IMR-90 (cell line): ENCODE data around the gene PODXL. TPM values are rescaled to one million over a fixed set of nuclear protein-coding genes. Genes with fewer than 3 reads are reported as not detected.

Experiments used
- ATAC-seq: fragments of 200-7000 bp; cut with Tn5 transposase; 2 replicates; pipeline ENCODE4 v1.9.1; 2020; ENCODE audit warnings: low read depth, mild to moderate bottlenecking, moderate library complexity
- BruUV-seq: library from RNA; stranded (reverse); fragments of 400-500 nt; replicated peaks from 2 replicates; lab custom pipeline; 2021; lab: Mats Ljungman, UMichigan
- CTCF ChIA-PET: fragments of 300-600 bp; formaldehyde crosslinking; extraction: SDS; loops from one replicate; lab custom pipeline; 2021; ENCODE audit warnings: antibody characterized with exemption; lab: Yijun Ruan, JAX
- POLR2A ChIA-PET: fragments of 300-600 bp; sonication (Branson Sonifier 250); formaldehyde crosslinking; loops from one replicate; lab custom pipeline; 2022; ENCODE audit warnings: antibody characterized with exemption; ENCODE audit not compliant: unreplicated experiment; lab: Charles Lee
- DNase-seq: peaks from one replicate; pipeline ENCODE4 v3.0.0; 2013
- H2AFZ ChIP-seq: replicated peaks from 2 replicates; pipeline ENCODE3; 2013; ENCODE audit warnings: low read length, mild to moderate bottlenecking; ENCODE audit not compliant: poor library complexity
- H2AK5ac ChIP-seq: 2 replicates; pipeline ENCODE4 v1.6.1; 2013; ENCODE audit warnings: low read depth, low read length, inconsistent platforms
- H2AK9ac ChIP-seq: replicated peaks from 2 replicates; pipeline ENCODE3; 2013; ENCODE audit warnings: mild to moderate bottlenecking, low read depth, low read length, moderate library complexity; ENCODE audit not compliant: poor library complexity
- H2BK120ac ChIP-seq: 2 replicates; pipeline ENCODE4 v1.6.1; 2013; ENCODE audit warnings: low read depth, low read length, inconsistent platforms
- H2BK15ac ChIP-seq: 3 replicates; pipeline ENCODE4 v1.6.1; 2013; ENCODE audit warnings: low read depth, low read length, inconsistent platforms
- H2BK20ac ChIP-seq: 2 replicates; pipeline ENCODE4 v1.6.1; 2013; ENCODE audit warnings: low read depth, mild to moderate bottlenecking, inconsistent platforms, low read length, moderate library complexity
- H2BK5ac ChIP-seq: 2 replicates; pipeline ENCODE4 v1.6.1; 2013; ENCODE audit warnings: mild to moderate bottlenecking, low read depth, low read length, inconsistent platforms; ENCODE audit not compliant: poor library complexity, severe bottlenecking
- H3K14ac ChIP-seq: replicated peaks from 2 replicates; pipeline ENCODE4 v1.6.1; 2013; ENCODE audit warnings: low read depth, low read length, inconsistent platforms
- H3K18ac ChIP-seq: 2 replicates; pipeline ENCODE4 v1.6.1; 2013; ENCODE audit warnings: low read depth, low read length, control low read depth
- H3K23ac ChIP-seq: 2 replicates; pipeline ENCODE4 v1.6.1; 2013; ENCODE audit warnings: low read depth, low read length, inconsistent platforms
- H3K27ac ChIP-seq: 2 replicates; pipeline ENCODE4 v1.5.1; 2013; ENCODE audit warnings: mild to moderate bottlenecking, control low read depth, low read length; ENCODE audit not compliant: insufficient read depth
- H3K27me3 ChIP-seq: 2 replicates; pipeline ENCODE4 v1.6.1; 2013; ENCODE audit warnings: low read length; ENCODE audit not compliant: control insufficient read depth, insufficient read depth
- H3K36me3 ChIP-seq: 2 replicates; pipeline ENCODE4 v1.6.1; 2013; ENCODE audit warnings: low read length, mixed read lengths; ENCODE audit not compliant: control insufficient read depth, insufficient read depth
- H3K4ac ChIP-seq: 2 replicates; pipeline ENCODE4 v1.6.1; 2013; ENCODE audit warnings: low read depth, low read length, inconsistent platforms
- H3K4me1 ChIP-seq: 2 replicates; pipeline ENCODE4 v1.6.1; 2013; ENCODE audit warnings: low read length, mixed read lengths; ENCODE audit not compliant: control insufficient read depth, insufficient read depth
- H3K4me2 ChIP-seq: 2 replicates; pipeline ENCODE4 v1.6.1; 2013; ENCODE audit warnings: low read depth, mild to moderate bottlenecking, control low read depth, low read length, moderate library complexity
- H3K4me3 ChIP-seq: 2 replicates; pipeline ENCODE4 v1.5.1; 2013; ENCODE audit warnings: low read depth, mild to moderate bottlenecking, control low read depth, low read length, moderate library complexity; ENCODE audit not compliant: insufficient read depth
- H3K56ac ChIP-seq: 2 replicates; pipeline ENCODE4 v1.6.1; 2013; ENCODE audit warnings: low read length, inconsistent platforms; ENCODE audit not compliant: insufficient read depth; ENCODE audit errors: extremely low read depth
- H3K79me1 ChIP-seq, 2 experiments: 2 replicates each; pipeline ENCODE4 v1.6.1; 2013; ENCODE audit warnings: low read length in 2 of 2, inconsistent platforms in 1 of 2, low read depth in 1 of 2
- H3K9ac ChIP-seq: 2 replicates; pipeline ENCODE4 v1.6.1; 2013; ENCODE audit warnings: low read depth, low read length, control low read depth
- H3K9me1 ChIP-seq: 2 replicates; pipeline ENCODE4 v1.6.1; 2013; ENCODE audit warnings: low read length, inconsistent platforms; ENCODE audit not compliant: insufficient read depth
- H3K9me3 ChIP-seq: 2 replicates; pipeline ENCODE4 v1.6.1; 2013; ENCODE audit warnings: low read length; ENCODE audit not compliant: control insufficient read depth, insufficient read depth
- H4K20me1 ChIP-seq: 2 replicates; pipeline ENCODE4 v1.6.1; 2013; ENCODE audit warnings: low read length, inconsistent platforms; ENCODE audit not compliant: insufficient read depth
- H4K5ac ChIP-seq: 2 replicates; pipeline ENCODE4 v1.6.1; 2013; ENCODE audit warnings: mild to moderate bottlenecking, low read depth, low read length, control low read depth
- H4K8ac ChIP-seq, 2 experiments: 2 replicates each; pipeline ENCODE4 v1.6.1; 2013; ENCODE audit warnings: low read depth in 2 of 2, low read length in 2 of 2, control low read depth in 1 of 2, inconsistent platforms in 1 of 2
- H4K91ac ChIP-seq: 2 replicates; pipeline ENCODE4 v1.6.1; 2013; ENCODE audit warnings: low read depth, low read length, inconsistent platforms; ENCODE audit not compliant: insufficient read depth
- BHLHE40 ChIP-seq: fragments of 150-350 bp; IDR thresholded peaks from 2 replicates; pipeline ENCODE4 v1.6.1; 2016; ENCODE audit warnings: mild to moderate bottlenecking, low read depth, low read length
- CEBPB ChIP-seq: IDR thresholded peaks from 2 replicates; pipeline ENCODE4 v1.6.1; 2012; ENCODE audit warnings: low read depth, low read length, improper control_type of control experiment
- CHD1 ChIP-seq: IDR thresholded peaks from 2 replicates; pipeline ENCODE4 v1.6.1; 2012; ENCODE audit warnings: low read depth, low read length, improper control_type of control experiment
- FOS ChIP-seq: fragments of 150-350 bp; IDR thresholded peaks from 2 replicates; pipeline ENCODE4 v1.6.1; 2016; ENCODE audit warnings: low read depth, low read length
- MAFK ChIP-seq: IDR thresholded peaks from 2 replicates; pipeline ENCODE4 v1.6.1; 2012; ENCODE audit warnings: low read depth, low read length, improper control_type of control experiment
- MAZ ChIP-seq: IDR thresholded peaks from 2 replicates; pipeline ENCODE4 v1.6.1; 2012; ENCODE audit warnings: low read depth, mild to moderate bottlenecking, low read length, improper control_type of control experiment, moderate library complexity, borderline replicate concordance
- MXI1 ChIP-seq: IDR thresholded peaks from 2 replicates; pipeline ENCODE4 v1.6.1; 2012; ENCODE audit warnings: low read depth, mild to moderate bottlenecking, low read length, moderate library complexity, borderline replicate concordance
- POLR2A ChIP-seq: IDR thresholded peaks from 2 replicates; pipeline ENCODE4 v1.6.1; 2012; ENCODE audit warnings: mild to moderate bottlenecking, low read depth, low read length
- RAD21 ChIP-seq: IDR thresholded peaks from 2 replicates; pipeline ENCODE4 v1.6.1; 2012; ENCODE audit warnings: low read length, improper control_type of control experiment
- RCOR1 ChIP-seq: IDR thresholded peaks from 2 replicates; pipeline ENCODE4 v1.6.1; 2012; ENCODE audit warnings: mild to moderate bottlenecking, low read length, improper control_type of control experiment; ENCODE audit not compliant: insufficient replicate concordance
- RFX5 ChIP-seq: IDR thresholded peaks from 2 replicates; pipeline ENCODE4 v1.8.0; 2012; ENCODE audit warnings: low read depth, mild to moderate bottlenecking, low read length, moderate library complexity
- SMC3 ChIP-seq: fragments of 150-350 bp; IDR thresholded peaks from 2 replicates; pipeline ENCODE4 v1.6.1; 2016; ENCODE audit warnings: low read depth, mild to moderate bottlenecking, antibody characterized with exemption, low read length, moderate library complexity
- WGBS, 2 experiments: methylation state at CpG; one replicate each; pipeline versions ENCODE4 v1.1.5 to v1.1.7; 2013; ENCODE audit warnings: missing lambda C conversion rate in 2 of 2; ENCODE audit not compliant: insufficient read length in 1 of 2; ENCODE audit errors: extremely low coverage in 2 of 2; 5-methylcytosine and 5-hydroxymethylcytosine counted together
- dilution Hi-C: fragments of 300-500 bp; cut with HindIII; formaldehyde crosslinking; loops from one replicate; pipeline ENCODE4 v1.14.3; 2018; ENCODE audit warnings: low sequenced_read_pairs; ENCODE audit not compliant: unreplicated experiment
- in situ Hi-C: fragments of 300-500 bp; cut with MboI; formaldehyde crosslinking; loops from 3 replicates; pipeline ENCODE4 v1.14.3; 2019; ENCODE audit warnings: low sequenced_read_pairs, inconsistent platforms, mixed read lengths
- intact Hi-C: fragments of 100-400 bp; cut with micrococcal nuclease; formaldehyde crosslinking; loops from 2 replicates; pipeline ENCODE4 v1.10.0; 2022
- polyA plus RNA-seq, 3 experiments: library from polyadenylated mRNA; depleted of rRNA; stranded (reverse); fragments of >200 nt; gene quantifications; 2 replicates each; pipeline ENCODE4 v1.2.3, GENCODE V29; 2012; ENCODE audit warnings: low replicate concordance in 1 of 3
- total RNA-seq: library from RNA; depleted of rRNA; stranded (reverse); fragments of >200 nt; gene quantifications from 2 replicates; pipeline ENCODE4 v1.2.3, GENCODE V29; 2012
- TF ChIP-seq, protein P1 (sequence below): fragments of 150-350 bp; IDR thresholded peaks from 2 replicates; pipeline ENCODE4 v1.6.1; 2017; ENCODE audit warnings: mild to moderate bottlenecking, antibody characterized with exemption, low read length, low read depth
- TF ChIP-seq, protein P2 (sequence below): conservative IDR thresholded peaks from 2 replicates; pipeline ENCODE4 v1.5.1; 2012; ENCODE audit warnings: mild to moderate bottlenecking, low read depth, low read length, improper control_type of control experiment

Gene PODXL
- total and polyA plus RNA-seq, 2 of the 4 experiments (the other 2 are of a cell fraction) = 1.3 to 3.8 TPM

DNA sequence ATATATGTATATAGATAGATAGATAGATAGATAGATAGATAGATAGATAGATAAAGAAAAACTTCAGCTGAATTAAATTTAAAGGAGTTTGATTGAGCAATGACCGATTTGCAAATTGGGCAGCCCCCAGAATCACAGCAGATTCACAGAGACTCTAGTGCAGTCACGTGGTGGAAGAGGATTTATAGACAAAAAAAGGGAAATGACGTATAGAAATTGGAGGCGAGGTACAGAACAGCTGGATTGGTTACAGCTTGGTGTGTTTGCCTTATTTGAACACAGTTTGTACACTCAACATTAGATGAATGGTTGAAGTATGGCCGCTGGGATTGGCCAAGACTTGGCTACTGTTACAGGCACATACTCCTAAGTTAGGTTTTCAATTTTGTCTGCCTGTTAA lies 8.2 kb upstream of the PODXL start:
- POLR2A ChIA-PET = no interaction called here
- H2AK9ac ChIP-seq = no peak overlapping the region
- no peak overlapping the region for H4K8ac ChIP-seq
- intact Hi-C loops = no loop called here
- H3K56ac ChIP-seq = no peak overlapping the region
- dilution Hi-C loops = no loop called here
- H3K14ac ChIP-seq = no peak overlapping the region
- no peak overlapping the region for H3K23ac ChIP-seq
- BruUV-seq = no TSS peak
- no peak overlapping the region for H3K18ac ChIP-seq
- no peaks in the 10 kb centered on the region for H3K9me1 ChIP-seq
- no peak for TF ChIP-seq CEBPB
- TF ChIP-seq MAZ = no peak
- TF ChIP-seq POLR2A = no peak
- TF ChIP-seq, protein P1, sequence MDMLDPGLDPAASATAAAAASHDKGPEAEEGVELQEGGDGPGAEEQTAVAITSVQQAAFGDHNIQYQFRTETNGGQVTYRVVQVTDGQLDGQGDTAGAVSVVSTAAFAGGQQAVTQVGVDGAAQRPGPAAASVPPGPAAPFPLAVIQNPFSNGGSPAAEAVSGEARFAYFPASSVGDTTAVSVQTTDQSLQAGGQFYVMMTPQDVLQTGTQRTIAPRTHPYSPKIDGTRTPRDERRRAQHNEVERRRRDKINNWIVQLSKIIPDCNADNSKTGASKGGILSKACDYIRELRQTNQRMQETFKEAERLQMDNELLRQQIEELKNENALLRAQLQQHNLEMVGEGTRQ = no peak
- TF ChIP-seq BHLHE40 = no peak
- TF ChIP-seq, protein P2, sequence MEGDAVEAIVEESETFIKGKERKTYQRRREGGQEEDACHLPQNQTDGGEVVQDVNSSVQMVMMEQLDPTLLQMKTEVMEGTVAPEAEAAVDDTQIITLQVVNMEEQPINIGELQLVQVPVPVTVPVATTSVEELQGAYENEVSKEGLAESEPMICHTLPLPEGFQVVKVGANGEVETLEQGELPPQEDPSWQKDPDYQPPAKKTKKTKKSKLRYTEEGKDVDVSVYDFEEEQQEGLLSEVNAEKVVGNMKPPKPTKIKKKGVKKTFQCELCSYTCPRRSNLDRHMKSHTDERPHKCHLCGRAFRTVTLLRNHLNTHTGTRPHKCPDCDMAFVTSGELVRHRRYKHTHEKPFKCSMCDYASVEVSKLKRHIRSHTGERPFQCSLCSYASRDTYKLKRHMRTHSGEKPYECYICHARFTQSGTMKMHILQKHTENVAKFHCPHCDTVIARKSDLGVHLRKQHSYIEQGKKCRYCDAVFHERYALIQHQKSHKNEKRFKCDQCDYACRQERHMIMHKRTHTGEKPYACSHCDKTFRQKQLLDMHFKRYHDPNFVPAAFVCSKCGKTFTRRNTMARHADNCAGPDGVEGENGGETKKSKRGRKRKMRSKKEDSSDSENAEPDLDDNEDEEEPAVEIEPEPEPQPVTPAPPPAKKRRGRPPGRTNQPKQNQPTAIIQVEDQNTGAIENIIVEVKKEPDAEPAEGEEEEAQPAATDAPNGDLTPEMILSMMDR = no peak
- no peak for TF ChIP-seq MAFK
- TF ChIP-seq RCOR1 = no peak
- TF ChIP-seq FOS = no peak
- no peak for TF ChIP-seq SMC3
- TF ChIP-seq RAD21 = no peak
- no peak for TF ChIP-seq CHD1
- TF ChIP-seq RFX5 = no peak
- TF ChIP-seq MXI1 = no peak
- no peaks in the 10 kb centered on the region for H4K20me1 ChIP-seq
- H2BK20ac ChIP-seq = no peak overlapping the region
- H3K27me3 ChIP-seq = peaks cover 9% of the 10 kb centered on the region; the same call in 1 of the 2 replicates
- no peak overlapping the region for H3K4ac ChIP-seq
- H2AK5ac ChIP-seq = no peak overlapping the region
- CTCF ChIA-PET = interaction anchor here (0.6 kb wide), 1 partner anchor 64 kb away, joined by 3 read pairs; no protein-coding TSS in a partner anchor
- no peak for ATAC-seq
- no peak overlapping the region for H2BK5ac ChIP-seq
- no peak overlapping the region for H2BK15ac ChIP-seq
- no peak overlapping the region for H4K5ac ChIP-seq
- no peak overlapping the region for H2AFZ ChIP-seq
- H2BK120ac ChIP-seq = no peak overlapping the region
- H3K4me3 ChIP-seq = no peak overlapping the region
- H3K36me3 ChIP-seq = no peaks in the 10 kb centered on the region
- in situ Hi-C loops = no loop called here
- H3K27ac ChIP-seq = no peak overlapping the region
- no CpG with 5 or more reads among the region's 5 CpGs for WGBS, 2 experiments
- no peaks in the 10 kb centered on the region for H3K4me1 ChIP-seq
- no peak overlapping the region for H3K4me2 ChIP-seq
- H3K79me1 ChIP-seq = no peaks in the 10 kb centered on the region
- no peak for DNase-seq
- no peak overlapping the region for H4K91ac ChIP-seq
- no peak overlapping the region for H3K9ac ChIP-seq
- no peaks in the 10 kb centered on the region for H3K9me3 ChIP-seq
